ENCODE results near the gene KRT12. TPM values are rescaled to one million over a fixed set of nuclear protein-coding genes. Genes with fewer than 3 reads are reported as not detected.

The KRT12 gene
- total and polyA plus RNA-seq, 4 donors, result not detected

DNA sequence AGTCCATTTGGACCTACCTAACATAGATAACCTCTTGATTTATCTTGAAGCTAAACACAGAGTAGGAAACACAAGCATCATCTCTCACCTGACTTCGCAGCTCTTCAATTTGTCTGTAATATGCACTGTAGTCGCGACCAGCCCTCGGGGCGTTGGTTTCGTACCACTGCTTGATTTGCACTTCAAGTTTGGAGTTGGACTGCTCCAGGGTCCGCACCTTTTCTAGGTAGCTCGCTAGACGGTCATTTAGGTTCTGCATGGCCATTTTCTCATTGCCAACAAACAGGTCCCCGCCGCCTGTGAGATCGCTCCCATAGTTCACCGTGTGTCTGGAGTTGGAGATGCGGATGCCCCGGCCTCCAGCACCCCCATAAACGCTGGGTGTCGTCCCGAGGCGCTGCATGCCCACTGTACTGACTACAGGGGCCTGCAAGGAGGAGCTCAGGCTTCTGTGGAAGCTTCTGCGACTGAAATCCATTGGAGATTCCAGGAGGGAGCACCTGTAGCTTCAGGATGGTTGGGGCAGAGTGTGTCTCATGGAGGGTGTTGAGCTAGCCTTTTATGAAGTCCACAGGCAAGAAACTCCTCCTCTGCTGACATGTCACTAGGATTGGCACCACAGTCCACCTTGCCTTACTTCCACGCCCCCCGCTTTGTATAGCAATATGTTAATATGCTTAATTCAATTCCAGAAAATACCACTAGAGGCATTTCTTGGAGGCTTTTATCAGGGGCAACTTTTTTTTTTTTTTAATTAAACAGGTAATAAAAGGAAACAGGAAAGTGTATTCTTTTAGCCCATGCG, 17.9 kb upstream of the KRT12 start, which contains the start of gene KRT20:
TSS of gene KRT20 (minus strand) at position 535 of the 805 bp plus-strand sequence. CDS start at position 478, 57 bp downstream.
- Histone ChIP-seq H3K27ac (ENCODE audit: low read depth in 1 of 2, low read length in 2 of 2) (no peak within 1 kb of the TSS), H3K4me3 (ENCODE audit: low read depth in 1 of 3, low read length in 3 of 3) (no peak within 1 kb of the TSS), H3K36me3 (ENCODE audit: control insufficient read depth in 4 of 4, insufficient read depth in 3 of 4, low read depth in 1 of 4, low read length in 3 of 4) (no peaks in the 10 kb centered on the region), H3K9me3 (ENCODE audit: control insufficient read depth in 4 of 4, low read length in 3 of 4) (no peaks in the 10 kb centered on the region), H3K9ac (ENCODE audit: low read depth in 1 of 2, low read length in 2 of 2) (no peak within 1 kb of the TSS), H3K4me1 (ENCODE audit: control insufficient read depth in 4 of 4, insufficient read depth in 4 of 4, low read length in 3 of 4) (no peaks in the 10 kb centered on the region), H3K27me3 (ENCODE audit: control insufficient read depth in 4 of 4, insufficient read depth in 4 of 4, low read length in 3 of 4) (peaks cover 0 to 5% (median 0%) of the 10 kb centered on the region in 4 donors)
- no peak for TF ChIP-seq ATF3 (IDR thresholded peaks at IDR 0.05)
- no peak for TF ChIP-seq EGR1 (IDR thresholded peaks at IDR 0.05; ENCODE audit: low read depth in 2 of 2)
- TF ChIP-seq FOXA1 (IDR thresholded peaks at IDR 0.05), result no peak
- no peak for TF ChIP-seq HNF4G (IDR thresholded peaks at IDR 0.05)
- no peak for TF ChIP-seq GABPA (IDR thresholded peaks at IDR 0.05 in 1 of 2, conservative IDR thresholded peaks at IDR 0.05 in 1 of 2)
- TF ChIP-seq, protein P1, sequence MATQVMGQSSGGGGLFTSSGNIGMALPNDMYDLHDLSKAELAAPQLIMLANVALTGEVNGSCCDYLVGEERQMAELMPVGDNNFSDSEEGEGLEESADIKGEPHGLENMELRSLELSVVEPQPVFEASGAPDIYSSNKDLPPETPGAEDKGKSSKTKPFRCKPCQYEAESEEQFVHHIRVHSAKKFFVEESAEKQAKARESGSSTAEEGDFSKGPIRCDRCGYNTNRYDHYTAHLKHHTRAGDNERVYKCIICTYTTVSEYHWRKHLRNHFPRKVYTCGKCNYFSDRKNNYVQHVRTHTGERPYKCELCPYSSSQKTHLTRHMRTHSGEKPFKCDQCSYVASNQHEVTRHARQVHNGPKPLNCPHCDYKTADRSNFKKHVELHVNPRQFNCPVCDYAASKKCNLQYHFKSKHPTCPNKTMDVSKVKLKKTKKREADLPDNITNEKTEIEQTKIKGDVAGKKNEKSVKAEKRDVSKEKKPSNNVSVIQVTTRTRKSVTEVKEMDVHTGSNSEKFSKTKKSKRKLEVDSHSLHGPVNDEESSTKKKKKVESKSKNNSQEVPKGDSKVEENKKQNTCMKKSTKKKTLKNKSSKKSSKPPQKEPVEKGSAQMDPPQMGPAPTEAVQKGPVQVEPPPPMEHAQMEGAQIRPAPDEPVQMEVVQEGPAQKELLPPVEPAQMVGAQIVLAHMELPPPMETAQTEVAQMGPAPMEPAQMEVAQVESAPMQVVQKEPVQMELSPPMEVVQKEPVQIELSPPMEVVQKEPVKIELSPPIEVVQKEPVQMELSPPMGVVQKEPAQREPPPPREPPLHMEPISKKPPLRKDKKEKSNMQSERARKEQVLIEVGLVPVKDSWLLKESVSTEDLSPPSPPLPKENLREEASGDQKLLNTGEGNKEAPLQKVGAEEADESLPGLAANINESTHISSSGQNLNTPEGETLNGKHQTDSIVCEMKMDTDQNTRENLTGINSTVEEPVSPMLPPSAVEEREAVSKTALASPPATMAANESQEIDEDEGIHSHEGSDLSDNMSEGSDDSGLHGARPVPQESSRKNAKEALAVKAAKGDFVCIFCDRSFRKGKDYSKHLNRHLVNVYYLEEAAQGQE (IDR thresholded peaks at IDR 0.05), result no peak
- TF ChIP-seq NR2F2 (IDR thresholded peaks at IDR 0.05), result no peak
- TF ChIP-seq CTCF (IDR thresholded peaks at IDR 0.05; ENCODE audit: low read depth, low read length, missing input control), result no peak
- 82% methylated on average over 23 of the region's 23 CpGs for WGBS
- no peak for DNase-seq (ENCODE audit: low spot score)

DNA sequence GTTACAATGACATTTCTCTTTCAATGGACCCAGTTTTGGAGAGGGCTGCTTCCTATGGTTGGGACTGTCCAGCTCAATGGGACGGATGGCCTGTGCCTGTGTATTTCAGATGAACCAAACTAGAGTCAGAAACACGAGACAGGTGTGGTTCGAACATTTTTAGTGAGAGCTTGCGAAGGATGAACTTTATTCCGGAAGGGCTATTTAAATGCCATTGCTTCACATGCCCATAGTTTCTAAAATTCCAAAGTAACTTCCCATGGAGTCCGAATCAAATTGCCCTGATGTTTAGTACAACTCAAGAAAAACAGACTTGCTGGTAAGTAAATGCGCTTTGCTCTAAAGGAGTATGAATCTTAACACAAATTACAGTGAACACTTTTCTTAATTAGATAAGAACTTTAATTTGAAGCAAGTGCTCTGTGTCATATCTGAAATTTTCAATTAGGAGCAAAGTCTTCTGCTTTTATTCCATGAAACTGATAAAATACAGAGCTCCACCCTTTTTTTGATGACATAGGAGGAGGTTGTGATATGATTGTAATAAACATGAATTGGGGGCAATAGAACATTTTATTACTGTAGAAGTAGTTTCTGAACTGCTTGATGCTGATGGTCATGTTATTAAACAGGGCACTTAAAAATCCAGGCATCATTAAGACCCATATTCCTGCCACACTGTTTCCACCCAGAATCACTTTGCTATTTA, 16.8 kb upstream of the KRT12 start:
- no peak overlapping the region for H3K27ac ChIP-seq (ENCODE audit: low read depth in 1 of 2, low read length in 2 of 2)
- H3K4me3 ChIP-seq (ENCODE audit: low read depth in 1 of 3, low read length in 3 of 3), result no peak overlapping the region
- no peak for DNase-seq (ENCODE audit: low spot score)
- H3K4me1 ChIP-seq (ENCODE audit: control insufficient read depth in 4 of 4, insufficient read depth in 4 of 4, low read length in 3 of 4), result no peaks in the 10 kb centered on the region
- no peaks in the 10 kb centered on the region for H3K9me3 ChIP-seq (ENCODE audit: control insufficient read depth in 4 of 4, low read length in 3 of 4)
- no peak overlapping the region for H3K9ac ChIP-seq (ENCODE audit: low read depth in 1 of 2, low read length in 2 of 2)
- H3K36me3 ChIP-seq (ENCODE audit: control insufficient read depth in 4 of 4, insufficient read depth in 3 of 4, low read depth in 1 of 4, low read length in 3 of 4), result no peaks in the 10 kb centered on the region
- 79% methylated on average over 7 of the region's 7 CpGs for WGBS
- peaks cover 0 to 2% (median 0%) of the 10 kb centered on the region in 4 donors for H3K27me3 ChIP-seq (ENCODE audit: control insufficient read depth in 4 of 4, insufficient read depth in 4 of 4, low read length in 3 of 4)
- TF ChIP-seq FOXA1 (IDR thresholded peaks at IDR 0.05), result no peak

- Histone ChIP-seq H3K36me3 (ENCODE audit: control insufficient read depth in 4 of 4, insufficient read depth in 3 of 4, low read depth in 1 of 4, low read length in 3 of 4) (no peaks in the 10 kb centered on the region), H3K4me1 (ENCODE audit: control insufficient read depth in 4 of 4, insufficient read depth in 4 of 4, low read length in 3 of 4) (no peaks in the 10 kb centered on the region), H3K9me3 (ENCODE audit: control insufficient read depth in 4 of 4, low read length in 3 of 4) (no peaks in the 10 kb centered on the region), H3K27me3 (ENCODE audit: control insufficient read depth in 4 of 4, insufficient read depth in 4 of 4, low read length in 3 of 4) (peaks cover 0 to 2% (median 0%) of the 10 kb centered on the region in 4 donors), H3K4me3 (ENCODE audit: low read depth in 1 of 3, low read length in 3 of 3) (no peak overlapping the region), H3K27ac (ENCODE audit: low read depth in 1 of 2, low read length in 2 of 2) (no peak overlapping the region), H3K9ac (ENCODE audit: low read depth in 1 of 2, low read length in 2 of 2) (no peak overlapping the region)
- no peak for TF ChIP-seq FOXA2 (IDR thresholded peaks at IDR 0.05)
- no peak for TF ChIP-seq RAD21 (IDR thresholded peaks at IDR 0.05)
- no peak for TF ChIP-seq RXRA (IDR thresholded peaks at IDR 0.05)
- TF ChIP-seq, protein P1 (IDR thresholded peaks at IDR 0.05), result no peak
- no peak for TF ChIP-seq JUND (IDR thresholded peaks at IDR 0.05)
- DNase-seq (ENCODE audit: low spot score), result no peak
- 76% methylated on average over 1 of the region's 1 CpG for WGBS
Measured at GRCh38 chr17:40883031-40883430, 16.0 kb upstream of the KRT12 start.

Measured in liver (tissue), 9 donors.